Measurements from ENCODE around the gene NF1. TPM values are rescaled to one million over a fixed set of nuclear protein-coding genes. Genes with fewer than 3 reads are reported as not detected.
"Not testable (repeated sequence)": the region's sequence is repeated elsewhere in the genome, so short reads cannot be mapped to it uniquely, and the experiment has no call there.

NF1 gene
- total RNA-seq, 2 donors from 2014 or later = 38.5 to 49.1 TPM

GRCh38 chr17:31281061-31281460, 186.3 kb downstream of the NF1 start:
- Histone ChIP-seq H3K9me3 (no peaks in the 10 kb centered on the region), H3K4me3 (no peak overlapping the region), H3K27ac (no peak overlapping the region), H3K36me3 (no peaks in the 10 kb centered on the region), H3K9ac (ENCODE audit: low read depth in 2 of 2, low read length in 2 of 2) (no peak overlapping the region), H3K27me3 (no peaks in the 10 kb centered on the region), H3K4me1 (no peaks in the 10 kb centered on the region)
- no peak for TF ChIP-seq CTCF (IDR thresholded peaks at IDR 0.05)
- intact Hi-C loops (cut with DNase I) = no loop called here
- no peak for DNase-seq

GRCh38 chr17:31283841-31284240, 189.1 kb downstream of the NF1 start:
- H3K36me3 ChIP-seq = no peaks in the 10 kb centered on the region
- H3K27ac ChIP-seq = no peak overlapping the region
- H3K4me3 ChIP-seq = no peak overlapping the region
- no peaks in the 10 kb centered on the region for H3K27me3 ChIP-seq
- no peaks in the 10 kb centered on the region for H3K4me1 ChIP-seq
- intact Hi-C loops (cut with DNase I) = no loop called here
- H3K9ac ChIP-seq (ENCODE audit: low read depth in 2 of 2, low read length in 2 of 2) = no peak overlapping the region
- no peaks in the 10 kb centered on the region for H3K9me3 ChIP-seq
- DNase-seq = no peak
- TF ChIP-seq CTCF (IDR thresholded peaks at IDR 0.05) = no peak

GRCh38 chr17:31286587-31286986, 191.8 kb downstream of the NF1 start:
- no peak for TF ChIP-seq CTCF (IDR thresholded peaks at IDR 0.05)
- Histone ChIP-seq H3K36me3 (no peaks in the 10 kb centered on the region), H3K9ac (ENCODE audit: low read depth in 2 of 2, low read length in 2 of 2) (no peak overlapping the region), H3K9me3 (no peaks in the 10 kb centered on the region), H3K4me1 (no peaks in the 10 kb centered on the region), H3K27me3 (no peaks in the 10 kb centered on the region), H3K27ac (no peak overlapping the region), H3K4me3 (no peak overlapping the region)
- DNase-seq = no peak
- intact Hi-C loops (cut with DNase I) = no loop called here

- H3K4me3 ChIP-seq; H3K9ac ChIP-seq (ENCODE audit: low read depth in 2 of 2, low read length in 2 of 2); intact Hi-C loops (cut with DNase I); H3K27me3 ChIP-seq; H3K27ac ChIP-seq; DNase-seq; H3K9me3 ChIP-seq; H3K4me1 ChIP-seq; H3K36me3 ChIP-seq: not testable (repeated sequence)
These were observed 193.2 kb downstream of the NF1 start for GRCh38 chr17:31287932-31288331.

- no peaks in the 10 kb centered on the region for H3K4me1 ChIP-seq
- no peak for DNase-seq
- no peak overlapping the region for H3K4me3 ChIP-seq
- TF ChIP-seq CTCF (IDR thresholded peaks at IDR 0.05) = no peak
- no peaks in the 10 kb centered on the region for H3K27me3 ChIP-seq
- H3K36me3 ChIP-seq = no peaks in the 10 kb centered on the region
- no peak overlapping the region for H3K9ac ChIP-seq (ENCODE audit: low read depth in 2 of 2, low read length in 2 of 2)
- H3K27ac ChIP-seq = no peak overlapping the region
- H3K9me3 ChIP-seq = no peaks in the 10 kb centered on the region
- intact Hi-C loops (cut with DNase I) = no loop called here
These were observed 195.0 kb downstream of the NF1 start for GRCh38 chr17:31289790-31290189.

- Histone ChIP-seq H3K9me3 (no peaks in the 10 kb centered on the region), H3K27me3 (no peaks in the 10 kb centered on the region), H3K9ac (ENCODE audit: low read depth in 2 of 2, low read length in 2 of 2) (no peak overlapping the region), H3K36me3 (no peaks in the 10 kb centered on the region), H3K4me1 (no peaks in the 10 kb centered on the region), H3K27ac (no peak overlapping the region), H3K4me3 (no peak overlapping the region)
- intact Hi-C loops (cut with DNase I) = no loop called here
- no peak for TF ChIP-seq CTCF (IDR thresholded peaks at IDR 0.05)
- DNase-seq = no peak
These were observed 197.0 kb downstream of the NF1 start for GRCh38 chr17:31291820-31292219.

Measured in colonic mucosa (tissue), 4 donors.